Aorta (tissue), 5 donors: Measurements from ENCODE around the gene SUZ12. TPM values are rescaled to one million over a fixed set of nuclear protein-coding genes. Genes with fewer than 3 reads are reported as not detected.
A peak's percentile ranks its signal among the peaks of the same experiment; 100 is the strongest.
"Not testable (repeated sequence)": the region's sequence is repeated elsewhere in the genome, so short reads cannot be mapped to it uniquely, and the experiment has no call there.

ENCODE experiments used
- ATAC-seq: fragments of 200-7000 bp; cut with Tn5 transposase; one replicate; pipeline ENCODE4 v1.9.1; 2022; ENCODE audit warnings: moderate library complexity; ENCODE audit not compliant: low FRiP score
- DNase-seq, 2 donors: peaks; one replicate each; pipeline ENCODE4 v3.0.0-alpha.2; 2020
- H3K27ac ChIP-seq, 2 donors: one replicate each; pipeline ENCODE4 v1.5.1; 2013; ENCODE audit warnings: low read length in 2 of 2, mild to moderate bottlenecking in 2 of 2, moderate library complexity in 2 of 2, control low read depth in 1 of 2, inconsistent platforms in 1 of 2, low read depth in 1 of 2
- H3K27me3 ChIP-seq, 2 donors: one replicate each; pipeline ENCODE4 v1.6.1; 2013; ENCODE audit warnings: control low read depth in 1 of 2, low read length in 1 of 2, mild to moderate bottlenecking in 1 of 2, moderate library complexity in 1 of 2; ENCODE audit not compliant: insufficient read depth in 2 of 2, control insufficient read depth in 1 of 2
- H3K36me3 ChIP-seq, 2 donors: one replicate each; pipeline ENCODE4 v1.6.1; 2013; ENCODE audit warnings: control low read depth in 1 of 2, low read length in 1 of 2, mild to moderate bottlenecking in 1 of 2; ENCODE audit not compliant: insufficient read depth in 2 of 2, control insufficient read depth in 1 of 2
- H3K4me1 ChIP-seq, 2 donors: one replicate each; pipeline ENCODE4 v1.6.1; 2013; ENCODE audit warnings: low read length in 2 of 2, control low read depth in 1 of 2, mild to moderate bottlenecking in 1 of 2, moderate library complexity in 1 of 2; ENCODE audit not compliant: insufficient read depth in 2 of 2, control insufficient read depth in 1 of 2
- H3K4me3 ChIP-seq, 2 donors: one replicate each; pipeline ENCODE4 v1.5.1; 2013; ENCODE audit warnings: low read length in 2 of 2, control low read depth in 1 of 2, mild to moderate bottlenecking in 1 of 2
- H3K9me3 ChIP-seq: one replicate; pipeline ENCODE4 v1.6.1; 2013; ENCODE audit warnings: mild to moderate bottlenecking, low read length; ENCODE audit not compliant: control insufficient read depth
- WGBS, 2 donors: extraction: QIAGEN DNeasy Blood & Tissue Kit; methylation state at CpG; one replicate each; pipeline ENCODE4 v1.1.7; 2013; 5-methylcytosine and 5-hydroxymethylcytosine counted together
- intact Hi-C, 2 donors: fragments of 100-400 bp; cut with DNase I; formaldehyde crosslinking; loops; one replicate each; pipeline versions ENCODE4 v1.14.2 to v1.15.0; 2022
- long read RNA-seq, 2 donors: library from polyadenylated mRNA; unstranded; transcript quantifications; one replicate each; pipeline ENCODE4 v2.0.0, GENCODE V29; 2020 to 2021
- polyA plus RNA-seq, 2 donors: library from polyadenylated mRNA; stranded (reverse); fragments of 200-250 nt; gene quantifications; one replicate each; pipeline ENCODE4 v1.2.3, GENCODE V29; 2013
- total RNA-seq, 2 donors: library from RNA; stranded (reverse); fragmentation: NEBNext Ultra II Directional; extraction: Animal tissue kit (Norgen Biotek cat#: 25700); gene quantifications; one replicate each; pipeline ENCODE4 v1.2.1, GENCODE V29; 2021
- donor health status: healthy with polysubstance abuse.
- donor health status: Bipolar disorder and iron deficiency.
- donor health status: DM: no; HTN: no; CAD: no.
- donor health status: DM: no; HTN: no; CAD: no.
- donor health status: DM: yes; HTN: yes; CAD: no.

The SUZ12 gene
- total RNA-seq (10 to 100 TPM; 18.3 to 20.1 TPM), polyA plus RNA-seq (1 to 10 TPM; 8.9 to 9.4 TPM)
- long read RNA-seq, donor 1, partial matches to known transcripts = 2 of 8 reads
- long read RNA-seq, donor 1, other reads (novel, unspliced or antisense) = 5 of 8 reads
- long read RNA-seq, donor 2, full-length matches to known transcripts = 10 of 25 reads
- long read RNA-seq, donor 2, partial matches to known transcripts = 5 of 25 reads
- long read RNA-seq, donor 2, other reads (novel, unspliced or antisense) = 10 of 25 reads

DNA sequence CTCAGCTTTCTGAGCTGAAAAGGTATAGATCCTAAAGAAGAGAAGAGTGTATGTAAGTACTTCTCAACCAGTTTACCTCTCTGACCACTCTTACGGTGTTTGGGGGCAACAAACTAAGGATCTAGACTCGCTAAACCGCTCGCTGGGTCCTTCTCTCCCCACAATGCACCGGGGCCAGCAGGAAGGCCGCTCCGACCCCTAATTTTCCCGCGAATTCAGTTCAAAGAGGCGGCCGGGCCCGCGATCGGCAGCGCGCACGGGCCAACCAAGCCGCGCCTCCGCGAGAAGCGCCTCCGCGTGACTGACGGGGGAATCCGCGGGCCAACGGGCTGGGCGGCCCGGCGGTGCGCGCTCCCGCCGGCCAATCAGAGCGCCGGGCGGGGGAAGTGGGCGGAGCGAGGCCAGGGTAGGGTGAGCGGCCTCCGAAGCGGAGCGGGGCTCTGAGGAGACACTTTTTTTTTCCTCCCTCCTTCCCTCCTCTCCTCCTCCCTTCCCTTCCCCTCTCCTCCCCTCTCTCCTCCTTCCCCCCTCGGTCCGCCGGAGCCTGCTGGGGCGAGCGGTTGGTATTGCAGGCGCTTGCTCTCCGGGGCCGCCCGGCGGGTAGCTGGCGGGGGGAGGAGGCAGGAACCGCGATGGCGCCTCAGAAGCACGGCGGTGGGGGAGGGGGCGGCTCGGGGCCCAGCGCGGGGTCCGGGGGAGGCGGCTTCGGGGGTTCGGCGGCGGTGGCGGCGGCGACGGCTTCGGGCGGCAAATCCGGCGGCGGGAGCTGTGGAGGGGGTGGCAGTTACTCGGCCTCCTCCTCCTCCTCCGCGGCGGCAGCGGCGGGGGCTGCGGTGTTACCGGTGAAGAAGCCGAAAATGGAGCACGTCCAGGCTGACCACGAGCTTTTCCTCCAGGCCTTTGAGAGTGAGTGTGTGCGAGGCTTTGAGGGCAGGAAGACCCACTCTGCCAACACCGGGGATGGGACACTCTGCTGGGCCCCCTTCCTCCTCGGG is at the start of gene SUZ12:
Gene SUZ12 (plus strand): TSS at position 393 of the 995 bp plus-strand sequence. CDS start 240 bp downstream, at position 633.
- H3K4me1 ChIP-seq, H3K27me3 ChIP-seq, H3K36me3 ChIP-seq, H3K9me3 ChIP-seq, intact Hi-C loops: not testable (repeated sequence)
- 0% methylated on average over 52 to 92 of the region's 93 CpGs for WGBS, 2 donors
- peak within 1 kb of the TSS; percentile 89 to 91 for H3K4me3 ChIP-seq
- peak within 1 kb of the TSS; percentile 67 to 76 for H3K27ac ChIP-seq
- peak; percentile 99 for ATAC-seq
- peak; percentile 89 to 93 for DNase-seq

GRCh38 chr17:31888124-31888523 is 48.7 kb upstream of the SUZ12 start:
- ATAC-seq (no peak), DNase-seq (no peak)
- WGBS, 2 donors = 84% methylated on average over 4 of the region's 4 CpGs
- no peak overlapping the region for H3K4me3 ChIP-seq
- no peaks in the 10 kb centered on the region for H3K9me3 ChIP-seq
- H3K36me3 ChIP-seq = peaks cover 9 to 10% of the 10 kb centered on the region in 2 donors
- intact Hi-C loops = no loop called here
- no peak overlapping the region for H3K27ac ChIP-seq
- no peaks in the 10 kb centered on the region for H3K4me1 ChIP-seq
- no peaks in the 10 kb centered on the region for H3K27me3 ChIP-seq

DNA sequence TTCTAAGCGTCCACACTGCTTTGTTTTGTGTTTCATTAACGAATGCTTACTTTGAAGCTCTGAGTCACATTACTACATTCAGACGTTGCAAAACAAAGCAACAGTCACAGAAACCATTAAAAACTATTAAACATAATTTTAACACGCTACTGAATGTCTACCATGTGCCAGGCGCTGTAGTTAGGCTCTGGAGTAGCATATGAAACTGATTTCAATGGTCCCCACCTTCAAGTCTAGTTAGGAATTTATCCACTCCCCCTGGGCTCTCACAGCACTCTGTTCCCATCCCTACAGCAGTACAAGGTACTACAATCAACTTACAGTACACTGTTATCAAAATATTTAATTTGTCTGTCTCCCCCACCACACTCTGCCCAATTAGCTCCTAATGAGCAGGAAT is 35.9 kb upstream of the SUZ12 start:
- DNase-seq (no peak), ATAC-seq (no peak)
- WGBS, 2 donors = 7 to 9% methylated on average over 5 of the region's 5 CpGs
- intact Hi-C loops = loop anchor here (2.0 to 10.0 kb wide), 5 partner anchors 40 to 466 kb away; no protein-coding TSS in a partner anchor
- Histone ChIP-seq H3K4me1 (no peaks in the 10 kb centered on the region), H3K27ac (no peak overlapping the region), H3K27me3 (no peaks in the 10 kb centered on the region), H3K36me3 (peaks cover 4% of the 10 kb centered on the region in 2 donors), H3K4me3 (peak overlapping the region; percentile 82), H3K9me3 (no peaks in the 10 kb centered on the region)

GRCh38 chr17:31902693-31903092 is 34.1 kb upstream of the SUZ12 start:
- Histone ChIP-seq H3K4me3 (no peak overlapping the region), H3K9me3 (no peaks in the 10 kb centered on the region), H3K27ac (no peak overlapping the region), H3K4me1 (no peaks in the 10 kb centered on the region), H3K27me3 (no peaks in the 10 kb centered on the region), H3K36me3 (peaks cover 4% of the 10 kb centered on the region in 2 donors)
- ATAC-seq = no peak
- intact Hi-C loops = loop anchor here (5.0 to 10.0 kb wide), 3 partner anchors 348 to 468 kb away; no protein-coding TSS in a partner anchor
- WGBS, 2 donors = 43 to 51% methylated on average over 2 of the region's 2 CpGs
- DNase-seq = no peak

GRCh38 chr17:31903401-31903800 is 33.4 kb upstream of the SUZ12 start:
- H3K27ac ChIP-seq = no peak overlapping the region
- H3K27me3 ChIP-seq = no peaks in the 10 kb centered on the region
- 93 to 96% methylated on average over 16 of the region's 16 CpGs for WGBS, 2 donors
- no peak for ATAC-seq
- no peak overlapping the region for H3K4me3 ChIP-seq
- DNase-seq = no peak
- H3K9me3 ChIP-seq = no peaks in the 10 kb centered on the region
- intact Hi-C loops = loop anchor here (5.0 to 10.0 kb wide), 3 partner anchors 349 to 469 kb away; no protein-coding TSS in a partner anchor
- peaks cover 0 to 4% of the 10 kb centered on the region in 2 donors for H3K36me3 ChIP-seq
- peaks cover 0 to 2% of the 10 kb centered on the region in 2 donors for H3K4me1 ChIP-seq

GRCh38 chr17:31907342-31907962 is 29.4 kb upstream of the SUZ12 start:
- H3K27me3 ChIP-seq = no peaks in the 10 kb centered on the region
- no peak overlapping the region for H3K4me3 ChIP-seq
- no peaks in the 10 kb centered on the region for H3K36me3 ChIP-seq
- peak overlapping the region in 1 of 2 donors; percentile 33 for H3K27ac ChIP-seq
- H3K9me3 ChIP-seq = no peaks in the 10 kb centered on the region
- 1 to 3% methylated on average over 7 of the region's 7 CpGs for WGBS, 2 donors
- ATAC-seq (no peak), DNase-seq (peak in 1 of 2 donors; percentile 71)
- intact Hi-C loops = loop anchor here (10.0 kb wide), 2 partner anchors 353 to 473 kb away; no protein-coding TSS in a partner anchor
- H3K4me1 ChIP-seq = peaks cover 0 to 2% of the 10 kb centered on the region in 2 donors

- ATAC-seq = no peak
- intact Hi-C loops = loop anchor here (10.0 kb wide), 2 partner anchors 354 to 474 kb away; no protein-coding TSS in a partner anchor
- Histone ChIP-seq H3K9me3 (no peaks in the 10 kb centered on the region), H3K36me3 (no peaks in the 10 kb centered on the region), H3K27me3 (no peaks in the 10 kb centered on the region), H3K4me3 (no peak overlapping the region), H3K4me1 (peaks cover 0 to 2% of the 10 kb centered on the region in 2 donors), H3K27ac (no peak overlapping the region)
- no peak for DNase-seq
These were observed 28.4 kb upstream of the SUZ12 start for GRCh38 chr17:31908386-31908785.

DNA sequence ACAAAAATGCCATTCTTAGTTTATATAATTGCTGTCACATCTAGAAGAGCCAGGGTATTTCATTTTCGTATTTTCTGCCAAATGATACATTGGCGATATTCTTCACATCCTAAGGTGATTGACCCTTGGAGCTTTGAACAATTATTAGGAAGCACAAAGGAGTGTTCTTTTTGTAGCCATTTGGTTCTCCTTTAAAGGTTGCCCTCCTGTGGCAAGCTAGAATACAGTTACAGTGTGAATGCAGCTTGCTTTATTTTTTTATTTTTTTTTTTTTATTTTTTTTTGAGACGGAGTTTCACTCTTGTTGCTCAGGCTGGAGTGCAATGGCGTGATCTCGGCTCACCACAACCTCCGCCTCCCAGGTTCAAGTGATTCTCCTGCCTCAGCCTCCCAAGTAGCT is 24.1 kb upstream of the SUZ12 start:
- H3K36me3 ChIP-seq, H3K9me3 ChIP-seq, DNase-seq, intact Hi-C loops, H3K4me1 ChIP-seq, H3K27me3 ChIP-seq, H3K4me3 ChIP-seq, ATAC-seq, H3K27ac ChIP-seq: not testable (repeated sequence)
- 38 to 49% methylated on average over 6 of the region's 6 CpGs for WGBS, 2 donors
